GM18868 (cell line): ENCODE results near the gene ADAMTSL4.
"Not testable (repeated sequence)": the region's sequence is repeated elsewhere in the genome, so short reads cannot be mapped to it uniquely, and the experiment has no call there.

ENCODE experiments used
- ATAC-seq: cut with Tn5 transposase; IDR thresholded peaks from one replicate; pipeline ENCODE4 v1.9.1; 2021; ENCODE audit warnings: mild to moderate bottlenecking, moderate library complexity; ENCODE audit not compliant: unreplicated experiment

ADAMTSL4 gene

GRCh38 chr1:150579945-150580642 lies 30.9 kb downstream of the ADAMTSL4 start:
- ATAC-seq, result no peak

- not testable (repeated sequence) for ATAC-seq
Observed at GRCh38 chr1:150580966-150581365, 31.8 kb downstream of the ADAMTSL4 start.

- ATAC-seq, result not testable (repeated sequence)
Observed at GRCh38 chr1:150581437-150581836, 32.2 kb downstream of the ADAMTSL4 start.

- ATAC-seq, result not testable (repeated sequence)
Observed at GRCh38 chr1:150581962-150582361, 32.8 kb downstream of the ADAMTSL4 start.

- no peak for ATAC-seq
Observed at GRCh38 chr1:150582371-150582770, 33.2 kb downstream of the ADAMTSL4 start.

- ATAC-seq, result no peak
Observed at GRCh38 chr1:150596095-150596892, 47.1 kb downstream of the ADAMTSL4 start.

GRCh38 chr1:150596976-150597375 lies 47.8 kb downstream of the ADAMTSL4 start:
- no peak for ATAC-seq

GRCh38 chr1:150598346-150598745 lies 49.1 kb downstream of the ADAMTSL4 start:
- not testable (repeated sequence) for ATAC-seq

GRCh38 chr1:150601540-150601939 lies 52.3 kb downstream of the ADAMTSL4 start:
- ATAC-seq, result no peak

- ATAC-seq, result not testable (repeated sequence)
Observed at GRCh38 chr1:150602372-150602771, 53.2 kb downstream of the ADAMTSL4 start.

- no peak for ATAC-seq
Observed at GRCh38 chr1:150603711-150604110, 54.5 kb downstream of the ADAMTSL4 start.

GRCh38 chr1:150604226-150604588 lies 55.0 kb downstream of the ADAMTSL4 start:
- ATAC-seq, result no peak

- ATAC-seq, result not testable (repeated sequence)
Observed at GRCh38 chr1:150605451-150605731, 56.2 kb downstream of the ADAMTSL4 start.

- no peak for ATAC-seq
Observed at GRCh38 chr1:150606463-150607142, 57.4 kb downstream of the ADAMTSL4 start.

GRCh38 chr1:150609732-150610131 lies 60.5 kb downstream of the ADAMTSL4 start:
- ATAC-seq, result no peak
